MM.1S (cell line): ENCODE results near the gene CREB3L4.

Experiments used
- EZH2 ChIP-seq: fragments of 300-600 bp; sonication (generic); optimal IDR thresholded peaks from 2 replicates; pipeline ENCODE3; 2017; ENCODE audit warnings: low read depth, mild to moderate bottlenecking, antibody characterized with exemption, low read length, mixed read lengths
- EZH2phosphoT487 ChIP-seq: fragments of 300-600 bp; sonication (generic); IDR thresholded peaks from 2 replicates; pipeline ENCODE4 v1.6.1; 2018; ENCODE audit warnings: antibody characterized with exemption, low read length
- TF ChIP-seq, protein P1 (sequence below): fragments of 300-600 bp; sonication (generic); IDR thresholded peaks from 2 replicates; pipeline ENCODE4 v1.5.1; 2016; ENCODE audit warnings: antibody characterized with exemption, low read length, mixed read lengths

DNA sequence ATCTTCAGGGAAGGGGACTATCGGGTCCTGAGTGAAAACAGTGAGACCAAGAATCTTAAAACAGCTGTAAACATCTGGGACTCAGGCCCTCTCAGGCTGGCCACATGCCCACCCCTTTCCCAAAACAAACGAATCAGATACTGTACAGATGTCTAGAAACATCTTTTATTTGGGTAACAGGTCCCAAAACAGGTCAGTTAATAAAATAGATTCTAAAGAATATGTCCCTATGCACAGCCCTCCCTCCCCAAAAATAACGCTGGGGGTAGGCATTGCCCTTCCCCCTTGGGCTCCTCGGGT, 8.8 kb upstream of the CREB3L4 start:
- TF ChIP-seq, protein P1, sequence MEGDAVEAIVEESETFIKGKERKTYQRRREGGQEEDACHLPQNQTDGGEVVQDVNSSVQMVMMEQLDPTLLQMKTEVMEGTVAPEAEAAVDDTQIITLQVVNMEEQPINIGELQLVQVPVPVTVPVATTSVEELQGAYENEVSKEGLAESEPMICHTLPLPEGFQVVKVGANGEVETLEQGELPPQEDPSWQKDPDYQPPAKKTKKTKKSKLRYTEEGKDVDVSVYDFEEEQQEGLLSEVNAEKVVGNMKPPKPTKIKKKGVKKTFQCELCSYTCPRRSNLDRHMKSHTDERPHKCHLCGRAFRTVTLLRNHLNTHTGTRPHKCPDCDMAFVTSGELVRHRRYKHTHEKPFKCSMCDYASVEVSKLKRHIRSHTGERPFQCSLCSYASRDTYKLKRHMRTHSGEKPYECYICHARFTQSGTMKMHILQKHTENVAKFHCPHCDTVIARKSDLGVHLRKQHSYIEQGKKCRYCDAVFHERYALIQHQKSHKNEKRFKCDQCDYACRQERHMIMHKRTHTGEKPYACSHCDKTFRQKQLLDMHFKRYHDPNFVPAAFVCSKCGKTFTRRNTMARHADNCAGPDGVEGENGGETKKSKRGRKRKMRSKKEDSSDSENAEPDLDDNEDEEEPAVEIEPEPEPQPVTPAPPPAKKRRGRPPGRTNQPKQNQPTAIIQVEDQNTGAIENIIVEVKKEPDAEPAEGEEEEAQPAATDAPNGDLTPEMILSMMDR: no peak
- no peak for TF ChIP-seq EZH2phosphoT487
- no peak for TF ChIP-seq EZH2
